ENCODE measurements around the gene PIP. TPM values are rescaled to one million over a fixed set of nuclear protein-coding genes. Genes with fewer than 3 reads are reported as not detected.
"Not testable (repeated sequence)": the region's sequence is repeated elsewhere in the genome, so short reads cannot be mapped to it uniquely, and the experiment has no call there.

Gene PIP
- not detected for total RNA-seq
- not detected for polyA plus RNA-seq

GRCh38 chr7:143131781-143132180 is at the start of gene PIP:
Gene PIP (plus strand): TSS chr7:143132077. CDS start chr7:143132117, 40 bp downstream.
- no peak within 1 kb of the TSS for H3K27ac ChIP-seq (ENCODE audit: insufficient read depth, low read length, poor library complexity, severe bottlenecking)
- no peaks in the 10 kb centered on the region for H3K9me3 ChIP-seq (ENCODE audit: control insufficient read depth in 2 of 2, low read length in 2 of 2)
- H3K4me1 Mint-ChIP-seq, result no peaks in the 10 kb centered on the region
- no peaks in the 10 kb centered on the region for H3K36me3 ChIP-seq (ENCODE audit: control insufficient read depth, insufficient read depth, low read length)
- peaks cover 0 to 7% (median 0%) of the 10 kb centered on the region in 7 donors for H3K9me3 Mint-ChIP-seq
- H3K4me1 ChIP-seq (ENCODE audit: control insufficient read depth, insufficient read depth, low read length, poor library complexity, severe bottlenecking), result no peaks in the 10 kb centered on the region
- H3K27me3 ChIP-seq (ENCODE audit: control insufficient read depth, insufficient read depth, low read length), result peaks cover 4% of the 10 kb centered on the region
- no peak within 1 kb of the TSS for H3K4me3 Mint-ChIP-seq
- H3K4me3 ChIP-seq (ENCODE audit: low read depth, low read length), result no peak within 1 kb of the TSS
- peaks cover 33% of the 10 kb centered on the region for H3K27me3 Mint-ChIP-seq
- ATAC-seq (ENCODE audit: low read depth in 2 of 2) (no peak), DNase-seq (no peak)
- H3K27ac Mint-ChIP-seq, result no peak within 1 kb of the TSS
- H3K36me3 Mint-ChIP-seq, result no peaks in the 10 kb centered on the region

- Histone ChIP-seq H3K9me3 (ENCODE audit: control insufficient read depth in 2 of 2, low read length in 2 of 2) (no peaks in the 10 kb centered on the region), H3K4me3 (ENCODE audit: low read depth, low read length) (no peak overlapping the region), H3K27me3 (ENCODE audit: control insufficient read depth, insufficient read depth, low read length) (peaks cover 3% of the 10 kb centered on the region), H3K36me3 (ENCODE audit: control insufficient read depth, insufficient read depth, low read length) (no peaks in the 10 kb centered on the region), H3K4me1 (ENCODE audit: control insufficient read depth, insufficient read depth, low read length, poor library complexity, severe bottlenecking) (no peaks in the 10 kb centered on the region), H3K27ac (ENCODE audit: insufficient read depth, low read length, poor library complexity, severe bottlenecking) (no peak overlapping the region)
- ATAC-seq (ENCODE audit: low read depth in 2 of 2), result no peak
- H3K9me3 Mint-ChIP-seq, result peaks cover under 1 to 9% (median 5%) of the 10 kb centered on the region in 7 donors
- H3K4me3 Mint-ChIP-seq, result no peak overlapping the region
- no peaks in the 10 kb centered on the region for H3K36me3 Mint-ChIP-seq
- peak overlapping the region in 1 of 3 donors; percentile 57 for H3K27ac Mint-ChIP-seq
- H3K27me3 Mint-ChIP-seq, result peaks cover 12% of the 10 kb centered on the region
- no peaks in the 10 kb centered on the region for H3K4me1 Mint-ChIP-seq
- no peak for DNase-seq
Observed at GRCh38 chr7:143085109-143085508, 46.8 kb upstream of the PIP start.

GRCh38 chr7:143085610-143086009 is 46.3 kb upstream of the PIP start:
- H3K9me3 ChIP-seq (ENCODE audit: control insufficient read depth in 2 of 2, low read length in 2 of 2); H3K4me3 ChIP-seq (ENCODE audit: low read depth, low read length); H3K36me3 Mint-ChIP-seq; DNase-seq; ATAC-seq (ENCODE audit: low read depth in 2 of 2); H3K36me3 ChIP-seq (ENCODE audit: control insufficient read depth, insufficient read depth, low read length); H3K27ac Mint-ChIP-seq; H3K9me3 Mint-ChIP-seq; H3K4me3 Mint-ChIP-seq; H3K27ac ChIP-seq (ENCODE audit: insufficient read depth, low read length, poor library complexity, severe bottlenecking); H3K4me1 ChIP-seq (ENCODE audit: control insufficient read depth, insufficient read depth, low read length, poor library complexity, severe bottlenecking); H3K27me3 ChIP-seq (ENCODE audit: control insufficient read depth, insufficient read depth, low read length); H3K4me1 Mint-ChIP-seq: not testable (repeated sequence)
- peaks cover 12% of the 10 kb centered on the region for H3K27me3 Mint-ChIP-seq

GRCh38 chr7:143088549-143089231 is 43.2 kb upstream of the PIP start:
- ATAC-seq (ENCODE audit: low read depth in 2 of 2); H3K36me3 ChIP-seq (ENCODE audit: control insufficient read depth, insufficient read depth, low read length); H3K4me1 ChIP-seq (ENCODE audit: control insufficient read depth, insufficient read depth, low read length, poor library complexity, severe bottlenecking); H3K36me3 Mint-ChIP-seq; H3K27me3 Mint-ChIP-seq; H3K27ac ChIP-seq (ENCODE audit: insufficient read depth, low read length, poor library complexity, severe bottlenecking); H3K27ac Mint-ChIP-seq; H3K27me3 ChIP-seq (ENCODE audit: control insufficient read depth, insufficient read depth, low read length); H3K4me1 Mint-ChIP-seq; H3K4me3 Mint-ChIP-seq; DNase-seq; H3K9me3 ChIP-seq (ENCODE audit: control insufficient read depth in 2 of 2, low read length in 2 of 2); H3K4me3 ChIP-seq (ENCODE audit: low read depth, low read length): not testable (repeated sequence)
- peaks cover 0 to 18% (median 5%) of the 10 kb centered on the region in 7 donors for H3K9me3 Mint-ChIP-seq

- peaks cover under 1% of the 10 kb centered on the region for H3K36me3 Mint-ChIP-seq
- H3K27ac ChIP-seq (ENCODE audit: insufficient read depth, low read length, poor library complexity, severe bottlenecking), result no peak overlapping the region
- H3K4me3 Mint-ChIP-seq, result no peak overlapping the region
- H3K4me1 Mint-ChIP-seq, result no peaks in the 10 kb centered on the region
- H3K9me3 Mint-ChIP-seq, result peaks cover 2 to 42% (median 5%) of the 10 kb centered on the region in 7 donors
- no peaks in the 10 kb centered on the region for H3K36me3 ChIP-seq (ENCODE audit: control insufficient read depth, insufficient read depth, low read length)
- no peak overlapping the region for H3K27ac Mint-ChIP-seq
- H3K9me3 ChIP-seq (ENCODE audit: control insufficient read depth in 2 of 2, low read length in 2 of 2), result peaks cover 12 to 18% of the 10 kb centered on the region in 2 experiments
- H3K4me3 ChIP-seq (ENCODE audit: low read depth, low read length), result no peak overlapping the region
- no peaks in the 10 kb centered on the region for H3K4me1 ChIP-seq (ENCODE audit: control insufficient read depth, insufficient read depth, low read length, poor library complexity, severe bottlenecking)
- H3K27me3 ChIP-seq (ENCODE audit: control insufficient read depth, insufficient read depth, low read length), result no peaks in the 10 kb centered on the region
- ATAC-seq (ENCODE audit: low read depth in 2 of 2) (no peak), DNase-seq (no peak)
- H3K27me3 Mint-ChIP-seq, result peaks cover 5% of the 10 kb centered on the region
Observed at GRCh38 chr7:143096146-143096545, 35.7 kb upstream of the PIP start.

GRCh38 chr7:143099579-143099978 is 32.3 kb upstream of the PIP start:
- not testable (repeated sequence) for H3K4me1 ChIP-seq (ENCODE audit: control insufficient read depth, insufficient read depth, low read length, poor library complexity, severe bottlenecking); H3K27ac ChIP-seq (ENCODE audit: insufficient read depth, low read length, poor library complexity, severe bottlenecking); H3K4me1 Mint-ChIP-seq; DNase-seq; H3K4me3 ChIP-seq (ENCODE audit: low read depth, low read length); H3K27ac Mint-ChIP-seq; H3K27me3 Mint-ChIP-seq; H3K27me3 ChIP-seq (ENCODE audit: control insufficient read depth, insufficient read depth, low read length); H3K4me3 Mint-ChIP-seq; ATAC-seq (ENCODE audit: low read depth in 2 of 2); H3K36me3 ChIP-seq (ENCODE audit: control insufficient read depth, insufficient read depth, low read length); H3K36me3 Mint-ChIP-seq
- peaks cover 12 to 18% of the 10 kb centered on the region in 2 experiments for H3K9me3 ChIP-seq (ENCODE audit: control insufficient read depth in 2 of 2, low read length in 2 of 2)
- H3K9me3 Mint-ChIP-seq, result peaks cover 0 to 35% (median 5%) of the 10 kb centered on the region in 7 donors

- Mint-ChIP-seq H3K4me1 (no peaks in the 10 kb centered on the region), H3K36me3 (no peaks in the 10 kb centered on the region), H3K27me3 (peaks cover 14% of the 10 kb centered on the region), H3K4me3 (no peak overlapping the region), H3K9me3 (peaks cover 0 to 15% (median 0%) of the 10 kb centered on the region in 7 donors), H3K27ac (no peak overlapping the region)
- no peak for ATAC-seq (ENCODE audit: low read depth in 2 of 2)
- Histone ChIP-seq H3K4me3 (ENCODE audit: low read depth, low read length) (no peak overlapping the region), H3K4me1 (ENCODE audit: control insufficient read depth, insufficient read depth, low read length, poor library complexity, severe bottlenecking) (no peaks in the 10 kb centered on the region), H3K9me3 (ENCODE audit: control insufficient read depth in 2 of 2, low read length in 2 of 2) (peaks cover 0 to 5% of the 10 kb centered on the region in 2 experiments), H3K36me3 (ENCODE audit: control insufficient read depth, insufficient read depth, low read length) (no peaks in the 10 kb centered on the region), H3K27me3 (ENCODE audit: control insufficient read depth, insufficient read depth, low read length) (no peaks in the 10 kb centered on the region), H3K27ac (ENCODE audit: insufficient read depth, low read length, poor library complexity, severe bottlenecking) (no peak overlapping the region)
- no peak for DNase-seq
Observed at GRCh38 chr7:143104759-143105158, 27.1 kb upstream of the PIP start.

- H3K4me1 Mint-ChIP-seq; H3K4me1 ChIP-seq (ENCODE audit: control insufficient read depth, insufficient read depth, low read length, poor library complexity, severe bottlenecking); H3K27ac ChIP-seq (ENCODE audit: insufficient read depth, low read length, poor library complexity, severe bottlenecking); H3K36me3 Mint-ChIP-seq; ATAC-seq (ENCODE audit: low read depth in 2 of 2); DNase-seq; H3K4me3 ChIP-seq (ENCODE audit: low read depth, low read length); H3K9me3 Mint-ChIP-seq; H3K9me3 ChIP-seq (ENCODE audit: control insufficient read depth in 2 of 2, low read length in 2 of 2); H3K27me3 Mint-ChIP-seq; H3K4me3 Mint-ChIP-seq; H3K27ac Mint-ChIP-seq; H3K36me3 ChIP-seq (ENCODE audit: control insufficient read depth, insufficient read depth, low read length); H3K27me3 ChIP-seq (ENCODE audit: control insufficient read depth, insufficient read depth, low read length): not testable (repeated sequence)
Observed at GRCh38 chr7:143108019-143108418, 23.9 kb upstream of the PIP start.

Data from CD4-positive, CD25-positive, alpha-beta regulatory T cell (primary cell).